Activated CD8-positive, alpha-beta memory T cell treated with anti-CD3 and anti-CD28 coated beads, Interleukin-2, amount 50 U/mL, for 48 hours (primary cell): ENCODE measurements around the gene DNAJC6.

Experiments used
- DNase-seq: peaks from one replicate; pipeline ENCODE4 v3.0.0-alpha.2; 2020

Gene DNAJC6

GRCh38 chr1:65412256-65412983 lies 103.1 kb downstream of the DNAJC6 start:
- DNase-seq: no peak

- DNase-seq: no peak
Measured at GRCh38 chr1:65412984-65413375, 103.6 kb downstream of the DNAJC6 start.

GRCh38 chr1:65414538-65414937 lies 105.2 kb downstream of the DNAJC6 start:
- no peak for DNase-seq

- DNase-seq: no peak
Measured at GRCh38 chr1:65416767-65417166, 107.4 kb downstream of the DNAJC6 start.

GRCh38 chr1:65417729-65418128 lies 108.4 kb downstream of the DNAJC6 start:
- DNase-seq: no peak

GRCh38 chr1:65418522-65419185 lies 109.3 kb downstream of the DNAJC6 start:
- DNase-seq: no peak

GRCh38 chr1:65419681-65420589 lies 110.6 kb downstream of the DNAJC6 start:
- DNase-seq: peak; percentile 96

- DNase-seq: no peak
Measured at GRCh38 chr1:65420590-65421350, 111.4 kb downstream of the DNAJC6 start, which contains the start of the genes LEPR and LEPROT. LEPR (plus strand) TSS chr1:65420668; CDS start chr1:65565566, 144,898 bp downstream. LEPROT (plus strand) TSS chr1:65420668; CDS start chr1:65420725, 57 bp downstream.

- no peak for DNase-seq
Measured at GRCh38 chr1:65421351-65422025, 112.1 kb downstream of the DNAJC6 start.

GRCh38 chr1:65422241-65423203 lies 113.2 kb downstream of the DNAJC6 start:
- DNase-seq: no peak

- no peak for DNase-seq
Measured at GRCh38 chr1:65423884-65424572, 114.7 kb downstream of the DNAJC6 start.

- no peak for DNase-seq
Measured at GRCh38 chr1:65424573-65424889, 115.2 kb downstream of the DNAJC6 start.

GRCh38 chr1:65425006-65425405 lies 115.7 kb downstream of the DNAJC6 start:
- DNase-seq: no peak

- DNase-seq: no peak
Measured at GRCh38 chr1:65425697-65426096, 116.4 kb downstream of the DNAJC6 start.

GRCh38 chr1:65429078-65429477 lies 119.7 kb downstream of the DNAJC6 start:
- no peak for DNase-seq

GRCh38 chr1:65429806-65430205 lies 120.5 kb downstream of the DNAJC6 start:
- no peak for DNase-seq

GRCh38 chr1:65431111-65431705 lies 121.9 kb downstream of the DNAJC6 start:
- no peak for DNase-seq

GRCh38 chr1:65432918-65433317 lies 123.6 kb downstream of the DNAJC6 start:
- no peak for DNase-seq

GRCh38 chr1:65434255-65434654 lies 124.9 kb downstream of the DNAJC6 start:
- no peak for DNase-seq

- DNase-seq: no peak
Measured at GRCh38 chr1:65434760-65435159, 125.4 kb downstream of the DNAJC6 start.
